HG03432 (cell line): ENCODE data around the gene PNPLA1.

Source experiments
- ATAC-seq: cut with Tn5 transposase; IDR thresholded peaks from one replicate; pipeline ENCODE4 v1.9.1; 2021; ENCODE audit warnings: mild to moderate bottlenecking, moderate library complexity; ENCODE audit not compliant: unreplicated experiment

PNPLA1 gene

DNA sequence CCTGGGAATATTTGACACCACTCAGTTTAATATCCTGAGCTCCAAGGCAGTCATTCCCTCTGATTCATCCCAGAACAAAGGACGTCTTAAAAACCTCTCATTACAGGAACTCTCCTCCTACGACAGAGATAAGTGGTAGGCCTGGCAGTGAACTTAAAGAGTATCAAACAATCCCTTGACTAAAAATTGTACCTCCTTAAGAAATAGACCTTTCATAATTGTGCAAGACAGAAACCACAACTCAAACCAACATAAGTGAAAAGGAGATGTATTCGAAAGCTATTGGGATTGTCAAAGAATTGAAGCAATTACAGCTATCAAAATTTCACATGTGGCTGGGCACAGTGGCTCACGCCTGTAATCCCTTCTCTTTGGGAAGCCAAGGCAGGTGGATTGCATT, 86.0 kb downstream of the PNPLA1 start:
- no peak for ATAC-seq

DNA sequence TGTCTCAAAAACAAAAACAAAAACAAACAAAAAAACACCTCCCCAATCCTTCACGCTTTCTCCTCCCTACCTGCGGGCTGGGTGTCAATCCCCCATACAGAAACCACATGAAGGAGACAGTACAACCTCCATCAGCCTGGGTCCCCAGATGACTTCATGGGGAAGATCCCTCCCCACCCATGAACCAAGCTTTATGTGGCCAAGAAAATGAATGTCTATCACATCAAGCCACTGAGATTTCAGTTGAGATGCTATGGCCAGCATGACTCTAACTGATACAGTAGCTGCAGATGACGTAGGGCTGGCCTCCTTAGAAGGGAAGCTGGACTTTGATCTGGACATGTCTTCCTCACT, 88.0 kb downstream of the PNPLA1 start:
- peak; percentile 38 for ATAC-seq
